ENCODE data around the gene IGFBP2.

- TF ChIP-seq CTCF (IDR thresholded peaks at IDR 0.05) (no peak), POLR2AphosphoS5 (IDR thresholded peaks at IDR 0.05) (no peak)
Measured at GRCh38 chr2:216583606-216584005, 49.6 kb upstream of the IGFBP2 start.

All from stomach (tissue), 4 donors.